ENCODE results near the gene DDX42.

DDX42 gene

DNA sequence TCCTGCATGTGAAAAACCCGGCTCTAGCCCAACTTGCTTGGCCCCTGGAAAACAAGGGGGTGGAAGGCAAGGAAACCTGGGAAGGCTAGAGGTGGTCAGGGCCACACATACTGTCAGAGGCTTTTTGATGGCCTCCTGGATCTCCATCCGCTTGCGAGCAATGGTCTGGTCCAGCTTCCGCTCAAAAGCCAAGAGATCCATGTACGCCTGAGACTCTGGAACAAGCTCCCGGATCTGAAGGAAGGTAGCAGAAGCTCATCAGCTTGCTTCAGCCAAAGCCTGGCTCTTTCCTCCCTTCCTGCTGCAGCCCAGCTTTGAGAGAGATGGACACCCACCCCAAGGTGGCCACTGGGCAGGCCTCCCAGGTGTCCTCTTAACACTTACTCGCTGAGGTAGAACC, 62.8 kb downstream of the DDX42 start:
- Histone ChIP-seq H3K27ac (no peak overlapping the region), H4K20me1 (ENCODE audit: insufficient read depth) (no peaks in the 10 kb centered on the region), H3K4me1 (ENCODE audit: low read depth, poor library complexity, severe bottlenecking) (peaks cover 26% of the 10 kb centered on the region), H3K9ac (no peak overlapping the region), H3K36me3 (ENCODE audit: insufficient read depth) (peaks cover 11% of the 10 kb centered on the region; the same call in 1 of the 2 replicates), H2AFZ (ENCODE audit: low read depth) (no peak overlapping the region), H3K4me3 (IDR thresholded peaks at IDR 0.05; ENCODE audit: insufficient read depth, low read depth, low read length) (no peak overlapping the region), H3K79me2 (ENCODE audit: insufficient read depth, low read depth) (peaks cover 55% of the 10 kb centered on the region), H3K4me2 (no peak overlapping the region), H3K27me3 (ENCODE audit: insufficient read depth, low read depth) (no peaks in the 10 kb centered on the region)
- no peak for TF ChIP-seq CTCF (conservative IDR thresholded peaks at IDR 0.05; ENCODE audit: low read depth, low read length)

DNA sequence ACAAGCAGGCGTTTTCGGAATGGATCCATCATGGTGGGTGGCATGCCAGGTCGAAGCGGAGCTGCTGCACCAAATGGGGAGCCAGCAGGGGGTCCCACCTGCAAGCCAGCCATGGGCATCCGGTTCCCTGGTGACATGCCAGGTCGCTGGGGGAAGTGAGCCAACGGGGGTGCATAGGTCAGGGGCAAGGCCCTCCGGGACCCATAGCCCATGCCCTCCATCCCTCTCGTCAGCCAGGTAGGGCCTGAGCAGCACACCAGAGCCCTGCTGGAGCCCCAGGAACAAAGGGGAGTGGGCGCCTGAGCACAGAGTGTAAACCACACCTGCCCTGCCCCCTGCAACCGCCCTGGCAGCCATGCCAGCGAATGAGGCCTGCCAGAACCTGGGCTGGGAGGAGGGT, 63.5 kb downstream of the DDX42 start:
- H3K27me3 ChIP-seq (ENCODE audit: insufficient read depth, low read depth) = no peaks in the 10 kb centered on the region
- no peak for TF ChIP-seq CTCF (conservative IDR thresholded peaks at IDR 0.05; ENCODE audit: low read depth, low read length)

GRCh38 chr17:63837962-63838600, 64.1 kb downstream of the DDX42 start:
- peaks cover 4% of the 10 kb centered on the region; the same call in 1 of the 2 replicates for H3K36me3 ChIP-seq (ENCODE audit: insufficient read depth)
- H3K27me3 ChIP-seq (ENCODE audit: insufficient read depth, low read depth) = no peaks in the 10 kb centered on the region
- TF ChIP-seq CTCF (conservative IDR thresholded peaks at IDR 0.05; ENCODE audit: low read depth, low read length) = no peak
- H4K20me1 ChIP-seq (ENCODE audit: insufficient read depth) = no peaks in the 10 kb centered on the region
- peaks cover 59% of the 10 kb centered on the region for H3K79me2 ChIP-seq (ENCODE audit: insufficient read depth, low read depth)
- no peak overlapping the region for H3K9ac ChIP-seq
- no peak overlapping the region for H3K27ac ChIP-seq
- no peak overlapping the region for H3K4me2 ChIP-seq
- H3K4me1 ChIP-seq (ENCODE audit: low read depth, poor library complexity, severe bottlenecking) = peaks cover 26% of the 10 kb centered on the region
- no peak overlapping the region for H3K4me3 ChIP-seq (IDR thresholded peaks at IDR 0.05; ENCODE audit: insufficient read depth, low read depth, low read length)
- H2AFZ ChIP-seq (ENCODE audit: low read depth) = no peak overlapping the region

More for the DNA sequence above, 63.5 kb downstream of the DDX42 start:
- H3K9ac ChIP-seq = no peak overlapping the region
- peaks cover 26% of the 10 kb centered on the region for H3K4me1 ChIP-seq (ENCODE audit: low read depth, poor library complexity, severe bottlenecking)
- H3K4me3 ChIP-seq (IDR thresholded peaks at IDR 0.05; ENCODE audit: insufficient read depth, low read depth, low read length) = no peak overlapping the region
- no peak overlapping the region for H3K27ac ChIP-seq
- H2AFZ ChIP-seq (ENCODE audit: low read depth) = no peak overlapping the region
- H3K4me2 ChIP-seq = no peak overlapping the region
- no peaks in the 10 kb centered on the region for H4K20me1 ChIP-seq (ENCODE audit: insufficient read depth)
- peaks cover 9% of the 10 kb centered on the region; the same call in 1 of the 2 replicates for H3K36me3 ChIP-seq (ENCODE audit: insufficient read depth)
- H3K79me2 ChIP-seq (ENCODE audit: insufficient read depth, low read depth) = peaks cover 59% of the 10 kb centered on the region

DNA sequence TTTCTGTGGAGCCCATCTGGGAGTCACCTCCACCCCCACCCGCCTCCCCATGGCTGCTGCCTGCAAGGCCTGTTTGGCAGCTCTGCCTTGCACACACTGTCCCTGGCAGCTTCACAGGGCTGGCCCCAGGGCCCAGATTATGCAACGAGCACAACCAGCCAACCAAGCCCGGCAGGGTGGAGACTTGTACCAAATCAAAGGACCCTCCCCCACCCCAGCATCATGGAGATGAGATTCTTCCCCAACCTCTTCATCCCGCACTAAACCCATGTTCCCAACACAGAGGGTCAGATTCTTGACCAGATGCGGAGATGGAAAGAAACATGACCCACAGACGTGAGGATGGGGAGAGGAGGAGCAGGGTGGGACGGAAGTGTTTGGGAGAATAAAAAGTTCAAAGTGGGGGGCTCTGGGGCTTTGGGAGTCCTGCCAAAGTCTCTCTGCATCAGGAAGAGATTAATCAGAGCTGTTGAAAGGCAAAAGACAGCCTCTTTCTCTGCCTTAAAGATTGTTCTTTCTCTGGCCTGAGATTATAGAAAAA, 64.7 kb downstream of the DDX42 start:
- Histone ChIP-seq H3K4me2 (no peak overlapping the region), H2AFZ (ENCODE audit: low read depth) (no peak overlapping the region), H3K27me3 (ENCODE audit: insufficient read depth, low read depth) (no peaks in the 10 kb centered on the region), H3K4me1 (ENCODE audit: low read depth, poor library complexity, severe bottlenecking) (peaks cover 29% of the 10 kb centered on the region), H3K79me2 (ENCODE audit: insufficient read depth, low read depth) (peaks cover 59% of the 10 kb centered on the region), H3K27ac (no peak overlapping the region), H4K20me1 (ENCODE audit: insufficient read depth) (no peaks in the 10 kb centered on the region), H3K4me3 (IDR thresholded peaks at IDR 0.05; ENCODE audit: insufficient read depth, low read depth, low read length) (no peak overlapping the region), H3K36me3 (ENCODE audit: insufficient read depth) (peaks cover 2% of the 10 kb centered on the region; the same call in 1 of the 2 replicates), H3K9ac (no peak overlapping the region)
- TF ChIP-seq CTCF (conservative IDR thresholded peaks at IDR 0.05; ENCODE audit: low read depth, low read length) = no peak
